ENCODE results near the gene UPK3BL2.
"Not testable (repeated sequence)": the region's sequence is repeated elsewhere in the genome, so short reads cannot be mapped to it uniquely, and the experiment has no call there.

The UPK3BL2 gene

DNA sequence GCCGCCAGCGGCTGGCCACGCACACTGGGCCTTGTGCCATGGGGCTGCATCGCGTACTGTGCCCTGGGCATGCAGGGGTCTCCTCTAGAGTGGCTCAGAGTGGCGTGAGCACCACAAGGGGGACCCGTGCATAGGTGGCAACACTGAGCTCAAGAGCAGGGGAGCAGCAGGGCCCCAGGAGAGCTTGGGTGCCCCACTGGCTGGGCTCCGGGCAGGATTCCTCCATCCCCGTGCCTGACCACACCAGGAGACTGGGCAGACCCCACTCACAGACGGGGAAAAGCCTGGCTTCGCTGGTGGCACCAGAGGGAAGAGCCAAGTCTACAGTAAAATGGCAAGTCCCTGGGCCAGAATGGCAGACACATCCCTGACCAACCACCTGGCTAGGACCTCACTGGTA, 25.1 kb upstream of the UPK3BL2 start:
- not testable (repeated sequence) for H3K9ac ChIP-seq (ENCODE audit: low read length); H3K4me3 ChIP-seq (ENCODE audit: low read depth, low read length); H3K36me3 ChIP-seq (ENCODE audit: control insufficient read depth, insufficient read depth, low read length)

DNA sequence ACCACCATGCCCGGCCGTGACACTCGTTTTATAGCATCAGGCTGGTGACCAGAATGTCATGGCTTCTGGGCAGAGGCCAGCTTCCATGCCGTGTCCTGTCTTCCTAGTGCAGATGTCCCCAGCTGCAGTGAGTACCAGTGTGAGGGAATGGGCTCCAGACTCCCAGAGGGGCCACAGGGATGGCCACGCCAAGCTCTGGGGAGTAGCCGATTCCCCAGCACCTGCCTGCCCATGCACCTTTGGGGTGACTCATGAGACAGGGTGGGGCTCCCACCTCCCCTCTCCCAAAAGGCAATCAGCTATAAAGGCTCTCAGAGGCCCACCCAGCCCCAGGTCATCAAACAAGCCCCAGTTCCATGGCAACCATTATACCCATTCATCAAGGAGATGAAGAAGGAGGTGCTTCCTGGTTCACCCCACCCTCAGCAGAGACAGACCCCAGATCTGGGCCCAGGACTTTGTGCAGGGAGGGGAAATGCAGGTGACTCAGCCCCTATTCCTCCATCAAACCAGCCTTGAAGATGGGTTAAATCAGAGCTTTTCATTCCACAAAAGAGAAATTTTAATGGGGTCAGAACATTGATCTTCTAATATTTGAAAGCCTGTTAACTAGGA, 7.4 kb upstream of the UPK3BL2 start, which contains the start of gene SPDYE2:
Gene SPDYE2, plus strand, starts transcription at position 419 of the 615 bp plus-strand sequence. CDS start 2,030 bp downstream, outside the sequence.
- not testable (repeated sequence) for H3K9ac ChIP-seq (ENCODE audit: low read length); H3K9me3 ChIP-seq (ENCODE audit: control insufficient read depth, insufficient read depth, low read depth, low read length); H3K4me3 ChIP-seq (ENCODE audit: low read depth, low read length); H3K27me3 ChIP-seq (ENCODE audit: control insufficient read depth, insufficient read depth, low read length); H3K4me1 ChIP-seq (ENCODE audit: control insufficient read depth, insufficient read depth, low read length); H3K36me3 ChIP-seq (ENCODE audit: control insufficient read depth, insufficient read depth, low read length); H3K27ac ChIP-seq (ENCODE audit: low read depth, low read length)

More for the DNA sequence above, 25.1 kb upstream of the UPK3BL2 start:
- not testable (repeated sequence) for H3K9me3 ChIP-seq (ENCODE audit: control insufficient read depth, insufficient read depth, low read depth, low read length); H3K27ac ChIP-seq (ENCODE audit: low read depth, low read length); H3K4me1 ChIP-seq (ENCODE audit: control insufficient read depth, insufficient read depth, low read length); H3K27me3 ChIP-seq (ENCODE audit: control insufficient read depth, insufficient read depth, low read length)

GRCh38 chr7:102546353-102546752, 2.9 kb upstream of the UPK3BL2 start:
- H3K9me3 ChIP-seq (ENCODE audit: control insufficient read depth, insufficient read depth, low read depth, low read length); H3K27ac ChIP-seq (ENCODE audit: low read depth, low read length); H3K36me3 ChIP-seq (ENCODE audit: control insufficient read depth, insufficient read depth, low read length); H3K4me3 ChIP-seq (ENCODE audit: low read depth, low read length); H3K4me1 ChIP-seq (ENCODE audit: control insufficient read depth, insufficient read depth, low read length); H3K27me3 ChIP-seq (ENCODE audit: control insufficient read depth, insufficient read depth, low read length); H3K9ac ChIP-seq (ENCODE audit: low read length): not testable (repeated sequence)

- not testable (repeated sequence) for H3K4me1 ChIP-seq (ENCODE audit: control insufficient read depth, insufficient read depth, low read length); H3K9me3 ChIP-seq (ENCODE audit: control insufficient read depth, insufficient read depth, low read depth, low read length); H3K4me3 ChIP-seq (ENCODE audit: low read depth, low read length); H3K9ac ChIP-seq (ENCODE audit: low read length); H3K27ac ChIP-seq (ENCODE audit: low read depth, low read length); H3K36me3 ChIP-seq (ENCODE audit: control insufficient read depth, insufficient read depth, low read length); H3K27me3 ChIP-seq (ENCODE audit: control insufficient read depth, insufficient read depth, low read length)
Observed at GRCh38 chr7:102545288-102545687, 1.8 kb upstream of the UPK3BL2 start.

GRCh38 chr7:102544372-102544771, 876 bp upstream of the UPK3BL2 start:
- not testable (repeated sequence) for H3K4me1 ChIP-seq (ENCODE audit: control insufficient read depth, insufficient read depth, low read length); H3K36me3 ChIP-seq (ENCODE audit: control insufficient read depth, insufficient read depth, low read length); H3K4me3 ChIP-seq (ENCODE audit: low read depth, low read length); H3K27me3 ChIP-seq (ENCODE audit: control insufficient read depth, insufficient read depth, low read length); H3K9me3 ChIP-seq (ENCODE audit: control insufficient read depth, insufficient read depth, low read depth, low read length); H3K9ac ChIP-seq (ENCODE audit: low read length); H3K27ac ChIP-seq (ENCODE audit: low read depth, low read length)

- not testable (repeated sequence) for H3K36me3 ChIP-seq (ENCODE audit: control insufficient read depth, insufficient read depth, low read length); H3K9ac ChIP-seq (ENCODE audit: low read length); H3K9me3 ChIP-seq (ENCODE audit: control insufficient read depth, insufficient read depth, low read depth, low read length); H3K4me1 ChIP-seq (ENCODE audit: control insufficient read depth, insufficient read depth, low read length); H3K27me3 ChIP-seq (ENCODE audit: control insufficient read depth, insufficient read depth, low read length); H3K27ac ChIP-seq (ENCODE audit: low read depth, low read length); H3K4me3 ChIP-seq (ENCODE audit: low read depth, low read length)
Observed at GRCh38 chr7:102542771-102543170, 725 bp downstream of the UPK3BL2 start.

GRCh38 chr7:102542083-102542482, 1.4 kb downstream of the UPK3BL2 start:
- H3K4me1 ChIP-seq (ENCODE audit: control insufficient read depth, insufficient read depth, low read length); H3K9ac ChIP-seq (ENCODE audit: low read length); H3K4me3 ChIP-seq (ENCODE audit: low read depth, low read length); H3K27ac ChIP-seq (ENCODE audit: low read depth, low read length); H3K27me3 ChIP-seq (ENCODE audit: control insufficient read depth, insufficient read depth, low read length); H3K9me3 ChIP-seq (ENCODE audit: control insufficient read depth, insufficient read depth, low read depth, low read length); H3K36me3 ChIP-seq (ENCODE audit: control insufficient read depth, insufficient read depth, low read length): not testable (repeated sequence)

GRCh38 chr7:102540604-102541003, 2.9 kb downstream of the UPK3BL2 start:
- H3K4me1 ChIP-seq (ENCODE audit: control insufficient read depth, insufficient read depth, low read length); H3K4me3 ChIP-seq (ENCODE audit: low read depth, low read length); H3K9ac ChIP-seq (ENCODE audit: low read length); H3K27me3 ChIP-seq (ENCODE audit: control insufficient read depth, insufficient read depth, low read length); H3K27ac ChIP-seq (ENCODE audit: low read depth, low read length); H3K36me3 ChIP-seq (ENCODE audit: control insufficient read depth, insufficient read depth, low read length); H3K9me3 ChIP-seq (ENCODE audit: control insufficient read depth, insufficient read depth, low read depth, low read length): not testable (repeated sequence)

DNA sequence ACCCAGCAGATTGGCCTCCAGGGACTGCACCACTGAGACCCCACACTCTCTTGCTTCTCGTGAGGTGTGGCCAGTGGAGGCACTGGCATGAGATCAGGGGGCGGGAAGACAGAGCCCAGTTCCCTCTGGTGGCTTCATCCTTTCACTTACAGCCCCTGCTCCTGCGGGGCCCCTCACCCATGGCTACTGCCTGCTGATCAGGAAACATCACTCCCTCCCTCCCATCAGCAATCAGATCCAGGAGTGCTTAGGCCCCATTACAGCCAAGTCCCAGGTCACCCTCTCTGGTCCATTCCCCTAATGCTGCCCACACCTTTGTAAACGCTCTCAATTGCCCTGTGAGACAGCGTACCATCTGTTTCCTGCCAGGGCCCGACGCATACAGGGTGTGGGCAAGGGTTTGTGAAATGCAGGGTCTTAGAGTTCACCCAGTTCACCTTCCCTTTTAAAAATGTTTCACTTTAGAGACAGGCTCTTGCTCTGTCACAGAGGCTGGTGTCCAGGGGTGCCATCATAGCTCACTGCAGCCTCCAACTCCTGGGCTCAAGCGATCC, 8.4 kb downstream of the UPK3BL2 start:
- H3K9me3 ChIP-seq (ENCODE audit: control insufficient read depth, insufficient read depth, low read depth, low read length); H3K4me1 ChIP-seq (ENCODE audit: control insufficient read depth, insufficient read depth, low read length); H3K4me3 ChIP-seq (ENCODE audit: low read depth, low read length); H3K27ac ChIP-seq (ENCODE audit: low read depth, low read length); H3K36me3 ChIP-seq (ENCODE audit: control insufficient read depth, insufficient read depth, low read length); H3K27me3 ChIP-seq (ENCODE audit: control insufficient read depth, insufficient read depth, low read length); H3K9ac ChIP-seq (ENCODE audit: low read length): not testable (repeated sequence)

DNA sequence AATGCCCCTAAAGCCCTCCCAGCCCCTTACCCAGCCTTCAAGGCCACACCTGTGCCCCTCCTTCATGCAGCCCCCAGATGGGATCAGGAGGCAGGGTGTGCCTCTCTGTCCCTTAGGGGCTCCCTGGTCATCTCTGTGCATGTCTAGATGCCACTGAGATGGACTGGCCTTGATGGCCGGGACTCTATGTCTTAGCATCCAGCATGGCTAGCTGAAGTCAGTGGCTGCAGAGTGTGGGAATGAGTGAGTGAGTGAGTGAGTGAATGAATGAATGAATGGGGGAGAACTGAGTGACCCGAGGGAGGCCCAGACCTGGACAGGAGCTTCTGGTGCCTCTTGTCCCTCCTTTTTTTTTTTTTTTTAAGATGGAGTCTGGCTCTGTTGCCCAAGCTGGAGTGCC, 11.4 kb downstream of the UPK3BL2 start:
- not testable (repeated sequence) for H3K27ac ChIP-seq (ENCODE audit: low read depth, low read length); H3K4me3 ChIP-seq (ENCODE audit: low read depth, low read length); H3K4me1 ChIP-seq (ENCODE audit: control insufficient read depth, insufficient read depth, low read length); H3K36me3 ChIP-seq (ENCODE audit: control insufficient read depth, insufficient read depth, low read length); H3K9ac ChIP-seq (ENCODE audit: low read length); H3K9me3 ChIP-seq (ENCODE audit: control insufficient read depth, insufficient read depth, low read depth, low read length); H3K27me3 ChIP-seq (ENCODE audit: control insufficient read depth, insufficient read depth, low read length)

DNA sequence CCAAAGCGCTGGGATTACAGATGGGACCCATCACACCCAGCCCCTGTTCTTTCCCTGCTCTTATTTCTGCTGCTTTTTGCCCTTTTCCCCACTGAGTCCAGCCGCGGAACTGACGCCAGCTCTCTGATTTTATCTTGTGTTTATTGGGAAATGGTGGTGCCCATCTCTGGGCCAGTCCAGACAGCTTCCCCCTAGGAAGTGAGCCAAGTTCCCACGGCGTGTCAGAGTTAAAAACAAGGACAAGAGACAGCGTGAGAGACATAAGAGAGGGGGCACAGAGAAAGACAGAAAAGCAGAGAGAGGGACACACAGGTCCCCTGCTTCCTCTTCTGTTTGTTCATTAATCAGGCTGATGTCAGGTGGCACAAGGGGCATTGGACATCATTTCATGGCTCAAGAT, 11.9 kb downstream of the UPK3BL2 start:
- not testable (repeated sequence) for H3K27me3 ChIP-seq (ENCODE audit: control insufficient read depth, insufficient read depth, low read length); H3K4me1 ChIP-seq (ENCODE audit: control insufficient read depth, insufficient read depth, low read length); H3K4me3 ChIP-seq (ENCODE audit: low read depth, low read length); H3K36me3 ChIP-seq (ENCODE audit: control insufficient read depth, insufficient read depth, low read length); H3K27ac ChIP-seq (ENCODE audit: low read depth, low read length); H3K9ac ChIP-seq (ENCODE audit: low read length); H3K9me3 ChIP-seq (ENCODE audit: control insufficient read depth, insufficient read depth, low read depth, low read length)
